HFFc6 (cell line): ENCODE measurements around the gene NOLC1. TPM values are rescaled to one million over a fixed set of nuclear protein-coding genes. Genes with fewer than 3 reads are reported as not detected.

Experiments used
- DNase-seq: peaks from one replicate; pipeline ENCODE4 v3.0.0-alpha.2; 2018
- H3K27ac Mint-ChIP-seq: 2 replicates; pipeline ENCODE4 v1.8.0; 2020; ENCODE audit warnings: mild to moderate bottlenecking, mixed read lengths
- H3K27me3 Mint-ChIP-seq: 2 replicates; pipeline ENCODE4 v1.8.0; 2021; ENCODE audit warnings: mild to moderate bottlenecking, moderate library complexity, mixed read lengths; ENCODE audit not compliant: insufficient read depth
- H3K36me3 Mint-ChIP-seq: 2 replicates; pipeline ENCODE4 v1.8.0; 2021; ENCODE audit warnings: low read depth, mixed read lengths
- H3K4me1 Mint-ChIP-seq: 2 replicates; pipeline ENCODE4 v1.8.0; 2020; ENCODE audit warnings: low read depth, mixed read lengths
- H3K4me3 Mint-ChIP-seq: 2 replicates; pipeline ENCODE4 v1.8.0; 2020; ENCODE audit warnings: mild to moderate bottlenecking, moderate library complexity, mixed read lengths
- H3K9me3 Mint-ChIP-seq: 2 replicates; pipeline ENCODE4 v1.8.0; 2020; ENCODE audit warnings: mild to moderate bottlenecking, mixed read lengths
- long read RNA-seq: library from polyadenylated mRNA; unstranded; transcript quantifications from one replicate; pipeline ENCODE4 v2.0.0, GENCODE V29; 2019
- total RNA-seq, 6 experiments: library from RNA; stranded (reverse); fragmentation: NEBNext Ultra II Directional; extraction: Animal tissue kit (Norgen Biotek cat#: 25700); gene quantifications; 2 replicates in 1 of 6; 3 replicates in 5 of 6; pipeline ENCODE4 v1.2.3, GENCODE V29; 2021
- TF ChIP-seq, protein P1 (sequence below): fragments of 200-600 bp; sonication (generic); IDR thresholded peaks from 2 replicates; pipeline ENCODE4 v1.5.0; 2021; ENCODE audit warnings: antibody characterized with exemption, mild to moderate bottlenecking

The NOLC1 gene
- 10 to 100 TPM; 47.6 to 62.2 (median 58.4) TPM for total RNA-seq
- long read RNA-seq, transcript NOLC1-207 (13 exons, 2,441 nt): minor isoform, 6 of 42 reads
- long read RNA-seq, transcript NOLC1-209 (13 exons, 3,932 nt): major isoform, 7 of 42 reads
- long read RNA-seq, partial matches to known transcripts: 25 of 42 reads
- long read RNA-seq, other reads (novel, unspliced or antisense): 3 of 42 reads

DNA sequence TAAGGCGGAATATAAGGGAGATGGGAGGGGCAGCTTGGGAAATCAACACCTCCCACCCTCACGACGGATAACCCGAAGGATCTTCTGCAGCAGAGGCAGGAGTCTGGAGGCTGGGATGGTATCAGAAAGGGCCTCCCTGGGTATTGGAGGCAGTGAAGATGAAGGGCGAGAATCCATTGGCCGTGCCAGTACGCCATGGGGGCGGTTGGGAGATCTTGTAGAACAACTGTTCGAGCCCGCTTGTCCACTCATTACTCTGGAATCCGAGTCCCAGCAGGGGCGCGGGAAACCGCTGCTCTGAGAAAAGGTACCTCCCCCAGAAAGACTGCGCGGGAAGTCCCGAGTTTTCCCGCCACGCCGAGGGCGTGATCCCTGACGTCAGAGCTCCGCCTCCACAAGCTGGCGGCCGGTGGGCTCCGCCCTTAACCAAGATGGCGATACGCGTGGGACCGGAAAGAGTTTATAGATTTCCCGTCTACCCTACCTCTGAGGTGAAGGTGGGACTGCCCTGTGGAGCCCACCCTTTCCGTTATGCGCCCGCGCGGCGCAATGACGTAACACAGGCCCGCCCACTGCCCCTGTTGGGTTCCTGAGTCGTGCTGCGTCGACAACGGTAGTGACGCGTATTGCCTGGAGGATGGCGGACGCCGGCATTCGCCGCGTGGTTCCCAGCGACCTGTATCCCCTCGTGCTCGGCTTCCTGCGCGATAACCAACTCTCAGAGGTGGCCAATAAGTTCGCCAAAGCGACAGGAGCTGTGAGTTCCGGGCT is at the start of gene NOLC1:
TSS of gene NOLC1 (plus strand) at position 616 of the 771 bp plus-strand sequence. CDS start at position 638, 22 bp downstream.
- peak; percentile 99 for DNase-seq
- peak within 1 kb of the TSS; percentile 97 for H3K27ac Mint-ChIP-seq
- peaks cover 62% of the 10 kb centered on the region for H3K36me3 Mint-ChIP-seq
- peaks cover 68% of the 10 kb centered on the region for H3K4me1 Mint-ChIP-seq
- peaks cover 3% of the 10 kb centered on the region for H3K27me3 Mint-ChIP-seq
- TF ChIP-seq, protein P1, sequence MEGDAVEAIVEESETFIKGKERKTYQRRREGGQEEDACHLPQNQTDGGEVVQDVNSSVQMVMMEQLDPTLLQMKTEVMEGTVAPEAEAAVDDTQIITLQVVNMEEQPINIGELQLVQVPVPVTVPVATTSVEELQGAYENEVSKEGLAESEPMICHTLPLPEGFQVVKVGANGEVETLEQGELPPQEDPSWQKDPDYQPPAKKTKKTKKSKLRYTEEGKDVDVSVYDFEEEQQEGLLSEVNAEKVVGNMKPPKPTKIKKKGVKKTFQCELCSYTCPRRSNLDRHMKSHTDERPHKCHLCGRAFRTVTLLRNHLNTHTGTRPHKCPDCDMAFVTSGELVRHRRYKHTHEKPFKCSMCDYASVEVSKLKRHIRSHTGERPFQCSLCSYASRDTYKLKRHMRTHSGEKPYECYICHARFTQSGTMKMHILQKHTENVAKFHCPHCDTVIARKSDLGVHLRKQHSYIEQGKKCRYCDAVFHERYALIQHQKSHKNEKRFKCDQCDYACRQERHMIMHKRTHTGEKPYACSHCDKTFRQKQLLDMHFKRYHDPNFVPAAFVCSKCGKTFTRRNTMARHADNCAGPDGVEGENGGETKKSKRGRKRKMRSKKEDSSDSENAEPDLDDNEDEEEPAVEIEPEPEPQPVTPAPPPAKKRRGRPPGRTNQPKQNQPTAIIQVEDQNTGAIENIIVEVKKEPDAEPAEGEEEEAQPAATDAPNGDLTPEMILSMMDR: no peak
- peak within 1 kb of the TSS; percentile 98 for H3K4me3 Mint-ChIP-seq
- no peaks in the 10 kb centered on the region for H3K9me3 Mint-ChIP-seq

DNA sequence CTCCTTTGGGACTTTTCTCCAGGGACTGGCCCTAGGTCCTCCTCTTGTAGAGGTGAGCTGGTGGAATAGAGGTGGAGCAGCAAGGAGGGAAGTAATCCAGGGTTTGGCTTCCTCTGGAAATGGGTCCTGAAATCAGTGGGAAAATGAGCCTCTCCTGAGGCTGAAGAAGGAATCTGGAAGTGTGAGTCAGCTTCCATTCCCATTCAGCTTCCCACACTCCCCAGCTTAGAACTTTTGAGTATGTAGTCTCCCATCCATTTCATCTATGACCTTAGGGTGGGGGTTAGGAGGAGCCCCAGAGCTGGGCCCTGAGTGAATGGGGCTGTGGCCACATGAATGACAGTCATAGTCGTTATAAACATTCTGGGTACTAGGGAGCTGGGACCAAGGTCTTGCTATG is 49.8 kb upstream of the NOLC1 start:
- H3K4me3 Mint-ChIP-seq: no peak overlapping the region
- no peaks in the 10 kb centered on the region for H3K36me3 Mint-ChIP-seq
- peaks cover 10% of the 10 kb centered on the region for H3K4me1 Mint-ChIP-seq
- TF ChIP-seq, protein P1: no peak
- peaks cover 3% of the 10 kb centered on the region; the same call in 1 of the 2 replicates for H3K27me3 Mint-ChIP-seq
- peak overlapping the region; percentile 69 for H3K27ac Mint-ChIP-seq
- H3K9me3 Mint-ChIP-seq: no peaks in the 10 kb centered on the region
- no peak for DNase-seq

DNA sequence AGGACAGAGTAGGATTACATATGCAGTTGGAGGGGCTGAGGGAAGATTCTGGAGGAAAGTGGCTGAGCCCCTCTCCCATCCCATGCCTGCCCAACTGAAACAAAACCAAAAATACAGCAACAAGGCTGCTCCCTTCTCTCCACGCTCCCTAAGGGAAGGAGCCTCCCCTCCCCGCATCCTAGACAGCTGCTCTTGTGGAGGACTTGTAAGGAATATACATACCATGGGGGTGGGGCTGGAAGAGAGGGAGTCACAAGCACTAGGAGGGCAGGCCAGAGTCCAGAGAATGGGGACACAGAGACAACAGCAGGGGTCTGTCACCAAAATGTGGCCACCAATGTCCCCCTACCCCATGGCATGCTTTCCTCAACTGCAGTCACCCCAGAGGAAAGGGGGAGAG is 45.2 kb upstream of the NOLC1 start:
- no peak overlapping the region for H3K4me3 Mint-ChIP-seq
- peaks cover 10% of the 10 kb centered on the region for H3K4me1 Mint-ChIP-seq
- no peaks in the 10 kb centered on the region for H3K27me3 Mint-ChIP-seq
- no peaks in the 10 kb centered on the region for H3K9me3 Mint-ChIP-seq
- H3K36me3 Mint-ChIP-seq: peaks cover 19% of the 10 kb centered on the region
- DNase-seq: no peak
- TF ChIP-seq, protein P1: no peak
- H3K27ac Mint-ChIP-seq: no peak overlapping the region

DNA sequence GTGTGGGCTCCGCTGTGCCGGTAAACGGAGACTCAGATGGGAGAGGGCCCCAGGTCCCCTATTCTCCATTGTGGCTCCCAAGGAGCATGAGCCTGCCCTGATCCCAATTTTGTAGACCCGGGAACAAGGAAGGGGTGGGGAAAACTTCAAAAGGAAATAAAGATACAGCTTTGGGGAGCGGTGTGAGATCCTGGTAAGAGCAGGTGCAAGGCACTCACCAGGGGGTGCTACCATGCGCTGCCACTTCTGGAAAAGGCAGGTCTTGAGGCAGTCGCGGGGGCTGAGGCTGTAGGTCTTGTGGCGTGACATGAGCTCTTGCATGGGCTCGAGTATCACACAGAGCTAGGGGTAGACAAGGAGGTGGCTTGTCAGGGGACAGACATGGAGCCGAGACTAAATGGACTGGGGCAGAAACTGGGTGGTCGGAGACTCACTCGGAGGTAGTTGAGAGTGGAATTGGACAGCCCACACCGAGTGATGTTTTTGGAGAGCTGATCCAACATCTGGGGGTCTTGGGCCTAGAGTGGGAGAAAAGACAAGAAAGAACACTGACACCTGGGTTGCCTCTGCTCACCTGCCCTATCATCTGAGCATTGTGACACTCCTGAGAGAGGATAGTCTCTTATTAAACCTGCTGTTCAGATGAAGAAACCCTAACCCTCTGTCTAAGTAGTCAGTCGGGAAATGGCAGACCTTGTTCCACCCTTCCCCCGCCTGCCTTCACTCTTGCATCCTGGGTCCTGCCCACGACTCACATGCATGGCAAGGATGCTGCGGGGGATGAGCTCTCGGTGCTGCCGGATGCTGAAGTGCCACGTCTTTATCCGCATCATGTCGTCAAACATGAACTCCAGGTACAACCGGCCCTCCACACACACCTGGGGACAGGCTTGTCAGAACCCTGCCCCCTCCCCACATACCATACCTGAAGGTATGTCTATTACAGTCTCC is 42.7 kb upstream of the NOLC1 start:
- Mint-ChIP-seq H3K27me3 (no peaks in the 10 kb centered on the region), H3K36me3 (peaks cover 21% of the 10 kb centered on the region), H3K4me1 (peaks cover 19% of the 10 kb centered on the region), H3K4me3 (no peak overlapping the region), H3K9me3 (no peaks in the 10 kb centered on the region), H3K27ac (no peak overlapping the region)
- no peak for DNase-seq
- TF ChIP-seq, protein P1: no peak

DNA sequence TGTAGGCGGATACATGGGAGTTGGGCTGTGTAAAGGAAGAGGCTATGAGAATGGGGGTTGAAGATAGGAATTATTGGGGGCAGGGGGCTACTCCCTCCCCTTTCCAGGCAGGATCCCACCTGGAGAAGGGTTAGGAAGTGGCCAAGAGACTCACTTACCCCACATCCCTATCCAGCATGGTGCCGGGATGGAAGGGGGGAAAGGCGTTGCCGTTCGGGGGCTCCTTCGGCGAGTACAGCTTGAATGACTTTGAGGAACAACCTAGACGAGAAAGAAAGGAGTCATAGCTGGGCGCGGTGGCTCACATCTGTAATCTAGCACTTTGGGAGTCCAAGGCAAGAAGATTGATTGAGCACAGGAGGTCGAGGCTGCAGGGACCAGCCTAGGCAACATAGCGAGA is 40.9 kb upstream of the NOLC1 start:
- no peak for DNase-seq
- Mint-ChIP-seq H3K36me3 (peaks cover 21% of the 10 kb centered on the region), H3K9me3 (no peaks in the 10 kb centered on the region), H3K27me3 (no peaks in the 10 kb centered on the region), H3K4me1 (peaks cover 36% of the 10 kb centered on the region), H3K27ac (no peak overlapping the region; the same call in 1 of the 2 replicates), H3K4me3 (no peak overlapping the region)
- TF ChIP-seq, protein P1: no peak
